GM23338 (cell line): ENCODE measurements around the gene STX1A. TPM values are rescaled to one million over a fixed set of nuclear protein-coding genes. Genes with fewer than 3 reads are reported as not detected.

Source experiments
- ATAC-seq: fragments of 200-7000 bp; cut with Tn5 transposase; 3 replicates; pipeline ENCODE4 v1.9.1; 2020
- DNase-seq: peaks from one replicate; pipeline ENCODE4 v3.0.0-alpha.2; 2015; ENCODE audit warnings: low spot score
- H2AFZ ChIP-seq: fragments of 200-600 bp; sonication (generic); 2 replicates; pipeline ENCODE4 v1.8.0; 2016; ENCODE audit warnings: antibody characterized with exemption, mild to moderate bottlenecking, moderate library complexity
- H3F3A ChIP-seq: fragments of 200-600 bp; sonication (generic); replicated peaks from 2 replicates; pipeline ENCODE4 v1.8.0; 2017; ENCODE audit warnings: antibody characterized with exemption, mixed run types, low read depth
- H3K27ac ChIP-seq: fragments of 200-600 bp; sonication (generic); 2 replicates; pipeline ENCODE4 v1.6.1; 2016; ENCODE audit warnings: low read depth
- H3K27me3 ChIP-seq: fragments of 200-600 bp; sonication (generic); 2 replicates; pipeline ENCODE4 v1.8.0; 2016; ENCODE audit warnings: mild to moderate bottlenecking, mixed run types, moderate library complexity; ENCODE audit not compliant: insufficient read depth
- H3K36me3 ChIP-seq: fragments of 200-600 bp; sonication (generic); 2 replicates; pipeline ENCODE4 v1.8.0; 2016; ENCODE audit warnings: mild to moderate bottlenecking; ENCODE audit not compliant: insufficient read depth
- H3K4me1 ChIP-seq: fragments of 200-600 bp; sonication (generic); 2 replicates; pipeline ENCODE4 v1.8.0; 2016; ENCODE audit warnings: mild to moderate bottlenecking, moderate library complexity; ENCODE audit not compliant: insufficient read depth
- H3K4me2 ChIP-seq: fragments of 200-600 bp; sonication (generic); 2 replicates; pipeline ENCODE4 v1.7.1; 2017; ENCODE audit warnings: mixed run types
- H3K4me3 ChIP-seq: fragments of 200-600 bp; sonication (generic); 2 replicates; pipeline ENCODE4 v1.6.1; 2016; ENCODE audit warnings: mixed run types
- H3K79me2 ChIP-seq: fragments of 200-600 bp; sonication (generic); replicated peaks from 2 replicates; pipeline ENCODE4 v1.8.0; 2017; ENCODE audit warnings: mild to moderate bottlenecking; ENCODE audit not compliant: insufficient read depth
- H3K9me2 ChIP-seq: fragments of 200-600 bp; sonication (generic); 2 replicates; pipeline ENCODE4 v1.8.0; 2017; ENCODE audit not compliant: insufficient read depth
- H4K20me1 ChIP-seq: fragments of 200-600 bp; sonication (generic); replicated peaks from 2 replicates; pipeline ENCODE4 v1.8.0; 2017; ENCODE audit warnings: mild to moderate bottlenecking; ENCODE audit not compliant: insufficient read depth
- H3K27ac Mint-ChIP-seq: 2 replicates; pipeline ENCODE4 v1.8.0; 2020; ENCODE audit warnings: inconsistent platforms, mild to moderate bottlenecking, moderate library complexity, mixed read lengths
- H3K27me3 Mint-ChIP-seq: 3 replicates; pipeline ENCODE4 v1.8.0; 2022; ENCODE audit warnings: low read depth, mild to moderate bottlenecking, moderate library complexity, mixed read lengths, inconsistent platforms; ENCODE audit not compliant: insufficient read depth, poor library complexity
- H3K36me3 Mint-ChIP-seq: 3 replicates; pipeline ENCODE4 v1.8.0; 2021; ENCODE audit warnings: low read depth, mild to moderate bottlenecking, inconsistent platforms, moderate library complexity, mixed read lengths
- H3K4me1 Mint-ChIP-seq: 3 replicates; pipeline ENCODE4 v1.8.0; 2020; ENCODE audit warnings: mild to moderate bottlenecking, inconsistent platforms, mixed read lengths
- H3K4me3 Mint-ChIP-seq: 3 replicates; pipeline ENCODE4 v1.8.0; 2021; ENCODE audit warnings: moderate library complexity, mild to moderate bottlenecking, inconsistent platforms, mixed read lengths
- H3K9me3 Mint-ChIP-seq: 3 replicates; pipeline ENCODE4 v1.8.0; 2020; ENCODE audit warnings: moderate library complexity, mild to moderate bottlenecking, inconsistent platforms, mixed read lengths
- CREB1 ChIP-seq: fragments of 250-450 bp; sonication (Bioruptor Pico); IDR thresholded peaks from 2 replicates; pipeline ENCODE4 v1.5.0; 2020; ENCODE audit warnings: low read depth, mild to moderate bottlenecking, moderate library complexity
- CTCF ChIP-seq, 2 experiments: fragments of 200-600 bp in 1 of 2; sonication (generic) in 1 of 2; conservative IDR thresholded peaks; 2 replicates each; pipeline versions ENCODE4 v1.5.1 to v1.6.1; 2016 to 2017; ENCODE audit warnings: antibody characterized with exemption in 2 of 2, low read depth in 2 of 2, mild to moderate bottlenecking in 2 of 2, moderate library complexity in 1 of 2
- ETS1 ChIP-seq: IDR thresholded peaks from 2 replicates; pipeline ENCODE4 v1.6.1; 2016; ENCODE audit warnings: antibody characterized with exemption
- EZH2 ChIP-seq: fragments of 200-600 bp; sonication (generic); IDR thresholded peaks from one replicate; pipeline ENCODE4 v1.8.0; 2017; ENCODE audit warnings: antibody characterized with exemption, mild to moderate bottlenecking, low read depth; ENCODE audit not compliant: unreplicated experiment
- EZH2phosphoT487 ChIP-seq: fragments of 200-600 bp; sonication (generic); IDR thresholded peaks from one replicate; pipeline ENCODE4 v1.8.1; 2018; ENCODE audit warnings: antibody characterized with exemption; ENCODE audit not compliant: unreplicated experiment
- POLR2AphosphoS5 ChIP-seq: IDR thresholded peaks from 2 replicates; pipeline ENCODE4 v1.6.1; 2016; ENCODE audit warnings: antibody characterized with exemption, low read depth
- ZNF114 ChIP-seq: fragments of 250-450 bp; sonication (Bioruptor Pico); IDR thresholded peaks from 2 replicates; pipeline ENCODE4 v1.5.0; 2020; ENCODE audit warnings: mild to moderate bottlenecking, moderate library complexity
- ZNF331 ChIP-seq: fragments of 250-450 bp; sonication (Bioruptor Pico); IDR thresholded peaks from 2 replicates; pipeline ENCODE4 v1.5.0; 2020; ENCODE audit warnings: low read depth, mild to moderate bottlenecking, moderate library complexity
- ZNF462 ChIP-seq: fragments of 250-450 bp; sonication (Bioruptor Pico); IDR thresholded peaks from 2 replicates; pipeline ENCODE4 v1.5.0; 2020; ENCODE audit warnings: mild to moderate bottlenecking, moderate library complexity
- polyA plus RNA-seq: library from polyadenylated mRNA; unstranded; fragments of >200 nt; fragmentation: Nextera tagmentation; extraction: Ambion mirVana; gene quantifications from 2 replicates; pipeline ENCODE4 v1.2.1, GENCODE V29; 2016
- total RNA-seq: library from RNA; depleted of rRNA; stranded (reverse); fragments of >200 nt; shearing (Covaris generic); gene quantifications from 2 replicates; pipeline ENCODE4 v1.2.3, GENCODE V29; 2014

The STX1A gene
- total and polyA plus RNA-seq, 2 experiments from 2014 or later: 9.1 to 19.8 TPM

GRCh38 chr7:73683056-73683787 is 36.2 kb downstream of the STX1A start, which contains the start of the genes BUD23 and DNAJC30:
Gene BUD23, plus strand, starts transcription at chr7:73683597. Its CDS starts 29 bp downstream, at chr7:73683626.
Gene DNAJC30, minus strand, starts transcription at chr7:73683453. Its CDS starts 30 bp downstream, at chr7:73683423.
- peaks cover 17% of the 10 kb centered on the region for H3K4me1 Mint-ChIP-seq
- Histone ChIP-seq H3K4me1 (peaks cover 9% of the 10 kb centered on the region), H4K20me1 (peaks cover 14% of the 10 kb centered on the region), H3K4me3 (peak within 1 kb of the TSS; percentile 100), H3K79me2 (peaks cover 83% of the 10 kb centered on the region), H3K27me3 (no peaks in the 10 kb centered on the region), H3K27ac (peak within 1 kb of the TSS; percentile 94), H3F3A (no peaks in the 10 kb centered on the region), H3K4me2 (peak within 1 kb of the TSS; percentile 99), H2AFZ (peak within 1 kb of the TSS; percentile 98), H3K36me3 (peaks cover 13% of the 10 kb centered on the region), H3K9me2 (no peaks in the 10 kb centered on the region)
- peak within 1 kb of the TSS; percentile 98 for H3K27ac Mint-ChIP-seq
- H3K36me3 Mint-ChIP-seq: peaks cover 30% of the 10 kb centered on the region
- ATAC-seq (peak; percentile 91), DNase-seq (peak; percentile 97)
- H3K4me3 Mint-ChIP-seq: peak within 1 kb of the TSS; percentile 95
- TF ChIP-seq EZH2: no peak
- TF ChIP-seq POLR2AphosphoS5: peak; percentile 73
- TF ChIP-seq ETS1: 0 out of 2 replicates have a peak, but pooled peaks have one; percentile 29
- TF ChIP-seq CREB1: peak; percentile 97
- TF ChIP-seq ZNF331 (CRISPR knock-in tag): no peak
- no peak for TF ChIP-seq EZH2phosphoT487
- no peak for TF ChIP-seq ZNF462
- no peak for TF ChIP-seq CTCF (conservative IDR thresholded peaks at IDR 0.05; ENCODE audit: low read depth in 2 of 2)
- no peak for TF ChIP-seq ZNF114 (CRISPR knock-in tag)
- peaks cover 11% of the 10 kb centered on the region for H3K27me3 Mint-ChIP-seq
- H3K9me3 Mint-ChIP-seq: no peaks in the 10 kb centered on the region; the same call in 2 of the 3 replicates
